SH-SY5Y (cell line): ENCODE measurements around the gene OST4.

Experiments used
- GATA2 ChIP-seq: IDR thresholded peaks from 2 replicates; pipeline ENCODE4 v1.6.1; 2011; ENCODE audit warnings: mild to moderate bottlenecking, low read depth, low read length
- GATA3 ChIP-seq: IDR thresholded peaks from 2 replicates; pipeline ENCODE4 v1.6.1; 2011; ENCODE audit warnings: low read depth, mild to moderate bottlenecking, low read length, moderate library complexity

- no peak for TF ChIP-seq GATA3
- TF ChIP-seq GATA2: no peak
Observed at GRCh38 chr2:27040282-27040681, 31.2 kb downstream of the OST4 start.
